NCI-H2227 (cell line): ENCODE data around the gene EVA1B.
A peak's percentile ranks its signal among the peaks of the same experiment; 100 is the strongest.

Experiments used
- DNase-seq: peaks from one replicate; lab custom pipeline; 2025; ENCODE audit not compliant: unreplicated experiment; lab: John Stamatoyannopoulos, UW

The EVA1B gene

DNA sequence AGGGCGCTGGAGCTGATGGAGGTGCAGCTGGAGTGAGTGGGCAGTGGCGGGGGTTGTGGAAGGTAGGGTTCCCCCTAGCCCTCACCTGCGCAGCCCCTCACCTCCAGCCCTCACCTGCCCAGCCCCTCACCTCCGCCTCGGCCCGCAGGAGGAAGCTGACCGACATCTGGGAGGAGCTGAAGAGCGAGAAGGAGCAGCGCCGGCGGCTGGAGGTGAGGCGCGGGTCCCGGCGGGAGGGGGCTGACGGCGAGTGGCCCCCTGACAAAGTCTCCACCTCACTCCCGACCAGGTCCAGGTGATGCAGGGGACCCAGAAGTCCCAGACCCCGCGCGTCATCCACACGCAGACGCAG lies 2.7 kb downstream of the EVA1B start:
- no peak for DNase-seq

DNA sequence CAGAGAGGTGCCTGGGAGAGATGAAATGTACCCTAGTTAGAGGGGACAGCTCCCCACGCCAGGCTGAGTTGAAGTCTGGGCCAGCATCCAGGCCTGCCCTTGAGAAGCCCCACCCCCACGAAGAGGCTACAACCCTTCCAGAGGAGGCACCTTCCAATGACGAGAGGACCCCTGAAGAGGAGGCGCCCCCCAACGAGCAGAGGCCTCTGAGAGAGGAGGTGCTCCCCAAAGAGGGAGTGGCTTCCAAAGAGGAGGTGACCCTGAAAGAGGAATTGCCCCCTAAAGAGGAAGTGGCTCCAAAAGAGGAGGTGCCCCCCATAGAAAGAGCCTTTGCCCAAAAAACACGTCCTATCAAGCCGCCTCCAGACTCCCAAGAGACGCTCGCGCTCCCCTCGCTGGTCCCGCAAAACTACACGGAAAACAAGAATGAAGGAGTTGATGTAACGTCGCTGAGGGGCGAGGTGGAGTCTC lies 3.1 kb downstream of the EVA1B start:
- no peak for DNase-seq

DNA sequence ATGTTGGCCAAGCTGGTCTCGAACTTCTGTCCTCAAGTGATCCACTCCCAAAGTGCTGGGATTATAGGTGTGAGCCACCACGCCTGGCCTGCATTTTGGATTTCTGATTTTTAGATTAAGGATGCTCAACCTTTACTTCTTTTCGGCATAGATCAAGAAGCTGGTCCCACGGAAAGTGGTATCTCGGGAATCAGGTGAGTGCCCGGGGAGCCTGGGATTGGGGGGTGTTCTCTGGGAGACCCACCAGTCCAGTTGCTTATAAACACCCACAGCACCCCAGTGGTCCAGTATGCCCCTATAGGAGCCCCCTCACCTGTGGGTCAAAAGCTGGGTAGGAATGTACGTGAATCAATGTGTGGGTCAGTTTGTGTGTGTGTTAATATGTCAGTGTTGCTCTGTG lies 14.0 kb downstream of the EVA1B start:
- DNase-seq: no peak

DNA sequence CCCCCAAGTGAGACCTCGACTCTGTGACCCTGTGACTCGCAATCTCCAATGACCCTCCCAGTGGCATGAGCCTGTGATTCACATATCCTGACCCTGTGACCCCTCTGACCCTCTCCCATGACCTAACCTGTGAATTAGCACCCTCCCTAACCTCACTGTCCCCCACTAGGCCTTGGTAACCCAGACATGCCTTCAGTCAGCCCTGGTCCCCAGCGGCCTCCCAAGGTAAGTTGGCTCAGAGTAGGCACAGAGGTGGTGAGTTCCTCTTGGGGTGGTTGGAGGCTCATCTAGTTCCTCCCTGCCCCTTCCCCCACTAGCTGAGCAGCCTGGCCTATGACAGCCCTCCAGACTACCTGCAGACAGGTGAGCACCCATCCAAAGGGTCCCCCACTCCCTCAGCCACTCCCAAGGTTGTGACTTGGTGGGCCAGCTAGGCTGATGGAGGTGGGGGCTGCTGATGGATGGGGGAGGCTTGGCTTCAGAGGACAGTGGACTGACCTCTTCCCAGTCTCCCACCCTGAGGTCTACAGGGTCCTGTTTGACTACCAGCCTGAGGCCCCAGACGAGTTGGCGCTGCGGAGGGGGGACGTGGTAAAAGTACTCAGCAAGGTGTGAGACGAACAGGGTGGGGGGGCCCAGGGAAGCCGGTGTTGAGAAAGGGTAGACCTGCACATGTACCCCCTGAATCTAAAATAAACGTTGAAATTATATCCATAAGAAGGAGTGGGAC lies 15.7 kb downstream of the EVA1B start:
- DNase-seq: no peak

DNA sequence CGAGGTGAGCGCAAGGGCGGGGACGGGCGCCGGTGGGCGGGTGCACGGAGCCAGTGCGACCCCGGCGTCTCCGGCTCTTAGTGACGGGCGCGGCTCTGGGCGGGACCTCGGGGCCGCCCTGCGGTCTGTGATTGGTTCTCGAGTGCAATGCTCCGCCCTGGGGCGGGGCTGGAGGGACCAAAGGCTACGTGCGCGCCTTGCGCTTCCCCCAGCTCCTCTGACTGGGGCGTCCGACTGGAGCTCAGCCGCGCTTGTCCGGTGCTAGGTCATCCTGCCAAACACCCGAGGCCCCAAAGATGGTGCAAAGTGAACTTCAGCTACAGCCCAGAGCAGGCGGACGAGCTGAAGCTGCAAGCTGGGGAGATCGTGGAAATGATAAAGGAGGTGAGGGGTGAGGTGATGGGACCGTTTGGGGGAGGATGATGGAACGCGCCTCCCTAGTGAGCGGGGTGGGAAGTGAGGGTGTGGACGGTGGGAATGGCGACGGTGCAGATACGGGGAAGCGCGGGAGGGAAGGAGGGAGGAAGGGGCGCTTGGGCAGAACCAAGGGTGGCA lies 16.5 kb downstream of the EVA1B start:
- peak; percentile 98 for DNase-seq

DNA sequence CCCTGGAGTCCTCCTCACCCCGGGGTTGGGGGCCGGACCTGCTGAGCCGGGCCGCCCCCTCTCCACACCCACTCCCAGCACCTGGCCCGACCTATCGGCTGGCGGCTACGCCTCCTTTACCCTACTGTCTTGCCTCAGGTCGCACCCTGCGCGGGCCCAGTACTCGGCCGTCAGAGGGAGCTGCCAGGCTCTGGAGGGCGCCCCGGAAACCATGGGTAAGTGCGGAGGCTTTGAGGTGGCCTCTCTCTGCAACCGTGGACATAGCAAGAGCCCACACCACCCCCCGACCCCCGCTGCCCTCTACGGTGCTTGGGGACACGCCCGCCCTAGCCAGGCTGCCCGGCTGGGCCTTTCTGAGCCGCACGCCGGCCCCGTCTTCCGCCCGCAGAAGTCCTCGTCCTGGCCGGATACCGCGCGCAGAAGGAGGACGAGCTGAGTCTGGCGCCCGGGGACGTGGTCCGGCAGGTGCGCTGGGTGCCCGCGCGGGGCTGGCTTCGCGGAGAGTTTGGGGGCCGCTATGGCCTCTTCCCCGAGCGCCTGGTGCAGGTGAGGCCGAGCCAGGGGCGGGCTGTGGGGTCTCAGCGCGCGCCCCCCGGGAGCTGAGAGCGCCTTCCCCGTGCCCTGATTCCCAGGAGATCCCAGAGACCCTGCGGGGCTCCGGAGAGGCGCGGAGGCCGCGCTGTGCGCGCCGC lies 17.1 kb downstream of the EVA1B start, which contains the start of gene SH3D21:
TSS of gene SH3D21 (plus strand) at position 159 of the 692 bp plus-strand sequence. CDS start at position 212, 53 bp downstream.
- DNase-seq: peak; percentile 70

DNA sequence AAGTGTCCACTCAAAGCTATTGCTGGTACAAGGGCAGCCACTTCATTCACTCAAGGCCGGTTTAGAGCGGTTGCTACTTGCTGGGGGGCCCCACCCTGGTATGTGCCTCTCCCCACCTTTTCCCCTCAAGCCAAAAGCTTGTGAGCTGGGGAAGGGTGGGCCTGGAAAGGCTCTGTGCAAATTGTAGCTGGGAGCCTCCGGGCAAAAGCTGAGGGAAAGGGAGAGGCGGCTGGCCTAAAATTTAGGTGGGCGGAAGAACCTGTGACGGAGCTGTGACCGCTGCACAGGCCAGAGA lies 17.6 kb downstream of the EVA1B start:
- no peak for DNase-seq

DNA sequence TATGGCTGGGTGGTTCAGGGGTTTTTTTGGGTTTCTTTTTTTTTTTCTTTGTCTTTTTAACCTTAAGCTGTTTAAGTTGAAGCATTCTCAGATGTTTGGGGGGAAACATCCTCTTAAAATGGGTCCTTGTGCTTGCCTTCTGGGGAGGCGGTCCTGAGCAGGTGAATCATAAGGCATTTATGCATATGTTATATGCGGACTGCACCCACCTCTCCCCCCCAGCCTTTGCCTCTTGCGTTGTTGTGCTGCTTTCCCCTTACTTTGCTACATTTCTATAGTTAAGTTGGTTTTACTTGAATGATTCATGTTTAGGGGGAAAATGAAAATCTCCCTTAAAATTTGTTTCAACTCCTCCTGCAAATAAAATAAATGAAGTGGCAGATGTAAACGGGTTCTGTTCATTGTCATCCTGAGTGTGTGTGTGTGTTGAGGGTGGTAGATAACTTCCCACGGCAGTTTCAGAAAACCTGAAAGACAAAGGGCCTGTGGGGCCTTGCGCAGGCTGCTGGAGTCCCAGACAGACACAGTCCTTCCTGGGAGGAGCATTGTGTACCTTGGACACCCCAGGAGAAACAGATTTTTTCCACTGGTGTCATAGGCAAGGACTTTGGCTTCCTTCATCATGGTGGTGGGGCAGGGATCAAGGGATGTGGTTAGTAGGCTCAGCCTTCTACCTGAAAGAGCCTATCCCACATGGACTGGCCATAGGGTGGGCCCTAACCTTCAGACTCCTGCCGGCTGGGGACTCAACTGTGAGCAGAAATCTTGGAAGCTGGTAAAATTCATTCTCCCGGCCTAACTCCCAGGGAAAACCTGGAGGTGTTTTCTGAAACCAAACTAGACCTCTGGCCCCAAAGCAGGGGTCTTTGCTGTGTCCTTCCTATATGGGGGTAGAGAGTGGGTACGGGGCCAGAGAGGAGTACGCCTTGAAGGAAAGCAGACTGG lies 18.2 kb downstream of the EVA1B start:
- no peak for DNase-seq

DNA sequence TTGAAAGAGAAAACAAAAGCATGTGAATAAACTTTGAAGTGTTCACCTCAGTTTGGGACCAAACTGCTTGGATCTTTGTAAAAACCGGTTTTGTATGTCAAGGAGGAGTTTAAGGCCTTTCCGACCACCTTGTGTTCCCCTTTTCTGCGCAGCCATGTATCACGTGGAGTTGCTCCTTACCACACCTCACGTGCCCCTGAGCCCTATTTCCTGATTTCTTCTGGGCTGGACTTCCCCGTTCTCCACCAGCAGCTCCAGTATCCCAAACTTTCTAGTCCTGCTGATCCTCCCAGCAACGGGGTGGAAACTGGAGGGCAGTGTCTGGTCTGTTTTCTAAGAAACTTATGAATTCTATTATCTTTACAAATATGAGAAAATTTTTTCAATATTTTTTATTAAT lies 18.9 kb downstream of the EVA1B start:
- DNase-seq: no peak

DNA sequence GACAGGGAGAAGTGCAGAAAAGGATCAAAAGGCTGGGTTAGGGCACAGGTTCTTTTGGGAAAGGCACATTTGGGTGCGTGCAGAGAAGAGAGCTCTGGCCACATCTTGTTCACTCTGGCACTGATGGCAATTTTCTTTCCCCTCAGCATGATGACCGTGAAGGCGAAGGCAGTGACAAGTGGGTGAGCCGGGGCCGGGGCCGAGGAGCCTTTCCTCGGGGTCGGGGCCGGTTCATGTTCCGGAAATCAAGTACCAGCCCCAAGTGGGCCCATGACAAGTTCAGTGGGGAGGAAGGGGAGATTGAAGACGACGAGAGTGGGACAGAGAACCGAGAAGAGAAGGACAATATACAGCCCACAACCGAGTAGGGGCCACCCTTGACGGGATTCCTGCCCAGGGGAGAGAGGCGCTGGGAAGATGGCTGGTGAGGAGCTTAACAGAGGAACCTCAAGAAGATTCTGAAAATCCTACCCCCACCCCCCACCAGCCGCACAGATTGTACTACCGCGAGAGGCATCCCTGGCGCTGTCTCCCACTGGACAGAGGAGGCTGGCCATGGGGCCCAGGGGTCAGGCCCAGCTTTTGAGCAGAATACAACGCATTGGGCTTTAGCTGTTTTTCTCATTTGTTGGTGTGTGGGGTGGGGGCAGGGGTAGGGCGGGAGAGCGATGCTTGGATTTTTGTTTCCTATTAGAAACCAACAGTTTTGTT lies 19.6 kb downstream of the EVA1B start:
- no peak for DNase-seq

DNA sequence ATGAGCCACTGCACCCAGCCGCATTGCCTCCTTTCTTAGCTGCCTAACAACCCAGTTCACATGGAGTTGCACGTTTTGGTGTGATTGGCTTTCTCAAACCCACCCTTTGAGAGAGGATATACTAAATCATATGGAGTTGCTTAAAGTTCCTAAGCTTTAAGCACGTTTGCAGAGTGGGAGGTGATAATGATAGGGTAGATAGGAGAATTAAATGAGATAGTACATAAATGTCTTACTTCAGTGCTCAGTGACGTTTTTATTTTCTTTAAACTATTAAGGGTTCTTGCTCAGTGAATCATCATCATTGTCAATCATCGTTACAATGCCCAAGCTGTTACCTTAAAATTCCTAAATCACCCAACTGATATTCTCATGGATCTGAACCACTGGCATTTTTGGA lies 20.2 kb downstream of the EVA1B start:
- no peak for DNase-seq

DNA sequence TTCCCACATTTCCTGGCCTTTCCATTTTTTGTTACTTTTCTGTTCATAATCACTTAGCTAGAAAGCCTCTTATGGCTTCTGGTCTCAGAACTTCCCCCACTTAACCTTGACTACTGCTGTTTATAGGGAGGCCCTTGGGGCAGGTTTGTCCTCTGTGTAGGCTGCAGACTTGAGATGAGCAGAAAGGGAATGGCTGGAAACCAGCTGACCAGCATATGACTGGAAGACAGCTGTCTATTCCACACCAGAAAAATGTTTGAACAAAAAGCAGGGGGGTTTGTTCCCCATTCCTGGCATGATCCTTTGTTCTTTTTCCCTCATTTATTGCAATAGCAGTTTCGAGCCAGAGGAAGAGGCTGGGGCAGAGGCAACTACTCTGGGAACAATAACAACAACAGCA lies 22.2 kb downstream of the EVA1B start:
- no peak for DNase-seq

DNA sequence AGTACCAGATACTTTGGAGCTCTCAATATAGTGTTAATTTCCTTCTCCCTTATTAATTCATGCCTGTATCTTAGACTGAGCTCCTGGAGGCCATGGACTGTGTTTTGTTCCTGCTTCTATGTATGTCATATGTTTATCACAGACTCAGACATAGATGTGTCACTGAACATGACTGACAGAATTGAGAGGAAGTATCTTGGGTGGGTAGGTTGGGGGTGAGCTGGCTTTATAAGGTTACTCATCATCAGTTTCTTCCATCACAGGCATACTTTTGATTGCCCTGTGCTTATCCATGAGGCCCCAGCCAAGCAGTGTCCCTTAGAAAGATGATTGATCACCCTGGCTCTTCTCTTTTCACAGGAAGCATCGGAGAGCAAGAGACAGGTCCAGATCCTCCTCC lies 22.9 kb downstream of the EVA1B start:
- no peak for DNase-seq

DNA sequence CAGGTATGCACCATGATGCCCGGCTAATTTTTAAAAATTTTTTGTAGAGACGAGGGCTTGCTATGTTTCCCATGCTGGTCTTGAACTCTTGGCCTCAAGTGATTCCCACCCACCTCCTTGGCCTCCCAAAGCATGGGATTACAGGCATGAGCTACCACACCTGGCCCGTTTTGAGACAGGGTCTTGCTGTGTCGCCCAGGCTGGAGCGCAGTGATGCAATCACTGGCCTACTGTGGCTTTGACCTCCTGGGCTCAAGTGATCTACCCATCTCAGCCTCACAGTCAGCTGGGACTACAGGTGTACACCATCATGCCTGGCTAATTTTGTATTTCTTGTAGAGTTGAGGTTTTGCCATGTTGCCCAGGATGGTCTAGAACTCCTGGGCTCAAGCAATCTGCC lies 24.8 kb downstream of the EVA1B start:
- no peak for DNase-seq

DNA sequence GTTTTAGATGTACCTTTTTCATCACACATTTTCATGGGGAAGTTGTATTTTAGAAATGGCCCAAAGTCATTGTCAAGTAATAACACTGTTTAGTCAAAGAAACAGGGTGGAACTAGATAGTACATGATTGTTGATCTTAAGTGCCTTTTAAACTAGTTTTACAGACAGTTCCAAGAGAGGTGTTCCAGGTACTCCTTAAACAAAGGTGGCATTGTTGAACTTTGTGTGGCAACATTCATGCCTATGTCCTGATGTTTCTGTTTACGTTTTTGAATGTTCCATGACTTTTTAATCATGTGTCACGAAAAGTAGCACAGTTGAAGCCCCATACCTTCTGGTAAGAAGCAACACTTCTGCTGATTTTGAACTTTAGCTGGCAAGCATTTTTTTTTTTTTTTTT lies 26.4 kb downstream of the EVA1B start:
- DNase-seq: no peak

DNA sequence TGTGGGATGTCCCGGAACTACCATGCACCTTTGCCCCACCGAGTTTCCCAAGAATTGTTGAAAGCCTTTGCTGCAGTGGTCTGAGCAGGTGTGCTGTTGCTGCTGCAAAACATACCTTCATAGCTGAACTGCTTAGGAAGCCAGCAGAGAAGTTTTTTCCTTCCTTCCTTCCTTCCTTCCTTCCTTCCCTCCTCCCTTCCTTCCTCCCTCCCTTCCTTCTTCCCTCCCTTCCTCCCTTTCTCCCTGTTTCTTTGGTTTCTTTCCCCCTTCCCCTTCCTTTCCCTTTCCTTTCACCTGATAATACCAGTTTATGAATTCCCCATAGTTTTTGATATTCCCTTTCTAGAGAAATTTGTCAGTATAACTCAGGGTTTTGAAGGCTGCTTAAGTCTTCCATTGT lies 28.1 kb downstream of the EVA1B start:
- DNase-seq: no peak

DNA sequence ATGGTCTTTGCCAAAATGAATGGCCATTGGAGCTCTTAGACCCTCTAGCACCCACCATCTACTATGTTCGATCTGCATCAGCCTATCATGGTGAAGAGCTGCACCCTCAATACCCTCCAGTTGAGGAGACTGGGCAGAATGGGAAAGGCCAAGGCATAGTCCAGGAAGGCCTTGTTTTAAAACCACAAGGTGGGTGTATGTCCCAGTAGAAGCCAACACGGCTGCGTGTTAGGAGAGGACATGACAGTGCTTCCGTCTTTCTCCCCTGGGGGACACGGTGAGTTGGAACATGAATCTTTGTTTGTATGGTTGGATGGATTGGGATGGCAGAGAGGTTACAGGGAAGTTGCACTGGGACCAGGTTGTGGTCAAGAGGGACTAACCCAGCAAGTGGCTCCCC lies 35.9 kb downstream of the EVA1B start:
- no peak for DNase-seq

DNA sequence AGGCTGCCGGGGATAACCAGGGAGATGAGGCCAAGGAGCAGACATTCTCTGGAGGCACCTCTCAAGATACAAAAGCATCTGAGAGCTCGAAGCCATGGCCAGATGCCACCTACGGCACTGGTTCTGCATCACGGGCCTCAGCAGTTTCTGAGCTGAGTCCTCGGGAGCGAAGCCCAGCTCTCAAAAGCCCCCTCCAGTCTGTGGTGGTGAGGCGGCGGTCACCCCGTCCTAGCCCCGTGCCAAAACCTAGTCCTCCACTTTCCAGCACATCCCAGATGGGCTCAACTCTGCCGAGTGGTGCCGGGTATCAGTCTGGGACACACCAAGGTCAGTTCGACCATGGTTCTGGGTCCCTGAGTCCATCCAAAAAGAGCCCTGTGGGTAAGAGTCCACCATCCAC lies 36.6 kb downstream of the EVA1B start:
- no peak for DNase-seq

DNA sequence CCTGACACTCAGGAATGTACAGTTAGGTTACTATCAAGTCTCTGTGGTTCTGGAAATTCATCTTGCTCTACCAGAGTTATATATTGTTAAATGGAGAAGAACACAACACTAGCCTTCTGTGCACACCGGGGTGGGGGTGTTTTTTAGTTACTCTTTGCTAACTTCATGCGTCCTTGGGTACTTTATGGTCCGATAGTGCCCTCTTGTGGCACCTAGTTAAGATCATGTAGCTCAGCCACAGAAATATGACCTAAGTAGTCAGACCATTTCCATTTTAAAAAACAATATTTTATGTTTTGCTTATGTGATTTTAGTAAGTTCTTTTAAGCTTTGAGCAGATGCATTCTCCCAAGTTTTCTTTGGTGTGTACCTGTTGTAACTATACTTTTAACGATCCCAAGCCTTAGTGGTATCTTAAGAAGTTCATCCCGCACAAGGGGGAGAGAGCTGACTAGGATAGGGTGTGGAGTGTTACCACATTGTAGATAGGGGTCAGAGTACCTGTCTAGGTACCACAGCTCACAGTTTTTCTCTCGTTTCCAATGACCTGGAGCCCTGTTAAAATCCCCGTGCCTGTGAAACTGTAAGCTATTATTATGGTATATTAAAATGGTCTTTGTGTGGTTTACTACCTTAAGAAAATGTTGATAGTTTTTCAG lies 37.9 kb downstream of the EVA1B start:
- peak; percentile 83 for DNase-seq

DNA sequence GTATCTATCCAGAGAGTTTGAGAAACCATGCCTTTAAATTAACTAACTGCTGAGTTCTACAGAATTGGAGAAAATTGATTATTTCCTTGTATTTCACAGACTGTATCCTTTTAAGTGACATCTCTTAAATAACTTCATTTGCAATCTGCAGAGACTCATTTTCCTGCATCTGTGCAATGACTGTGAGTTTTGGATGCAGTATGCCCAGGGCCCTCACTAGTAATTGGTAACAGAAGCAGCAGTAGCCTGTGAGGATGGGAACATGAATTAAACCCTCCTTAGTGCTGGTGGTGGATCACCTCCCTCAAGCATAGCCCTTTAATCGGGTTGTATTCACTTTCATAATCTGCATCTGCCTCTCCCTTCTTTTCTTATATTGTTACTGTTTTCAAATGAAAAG lies 38.9 kb downstream of the EVA1B start:
- DNase-seq: no peak
